ENCODE results near the gene MCF2. TPM values are rescaled to one million over a fixed set of nuclear protein-coding genes. Genes with fewer than 3 reads are reported as not detected.

Gene MCF2
- under 1 TPM in 1 of 4 donors, not detected in 3; 0.69 TPM for total RNA-seq

GRCh38 chrX:139708067-139708466 is at the start of gene MCF2:
TSS of gene MCF2 (minus strand) at chrX:139708167. CDS start at chrX:139651744, 56,423 bp downstream.
- Histone ChIP-seq H3K9me3 (no peaks in the 10 kb centered on the region), H3K27ac (no peak within 1 kb of the TSS), H3K4me3 (no peak within 1 kb of the TSS), H3K36me3 (no peaks in the 10 kb centered on the region), H3K27me3 (no peaks in the 10 kb centered on the region), H3K4me1 (no peaks in the 10 kb centered on the region)
- intact Hi-C loops (cut with DNase I; ENCODE audit: low total_unique reads), result no loop called here
- TF ChIP-seq POLR2A (IDR thresholded peaks at IDR 0.05) (no peak), CTCF (IDR thresholded peaks at IDR 0.05) (no peak)
- no peak for DNase-seq

GRCh38 chrX:139751053-139751452 is 43.1 kb upstream of the MCF2 start:
- no peaks in the 10 kb centered on the region for H3K9me3 ChIP-seq
- no peak overlapping the region for H3K27ac ChIP-seq
- no peaks in the 10 kb centered on the region for H3K4me1 ChIP-seq
- intact Hi-C loops (cut with DNase I; ENCODE audit: low total_unique reads), result no loop called here
- DNase-seq, result no peak
- H3K36me3 ChIP-seq, result no peaks in the 10 kb centered on the region
- TF ChIP-seq CTCF (IDR thresholded peaks at IDR 0.05), result no peak
- TF ChIP-seq POLR2A (IDR thresholded peaks at IDR 0.05), result no peak
- no peak overlapping the region for H3K4me3 ChIP-seq
- no peaks in the 10 kb centered on the region for H3K27me3 ChIP-seq

GRCh38 chrX:139750390-139750789 is 42.4 kb upstream of the MCF2 start:
- no peak overlapping the region for H3K27ac ChIP-seq
- no peaks in the 10 kb centered on the region for H3K36me3 ChIP-seq
- no peak for DNase-seq
- H3K4me1 ChIP-seq, result no peaks in the 10 kb centered on the region
- H3K4me3 ChIP-seq, result no peak overlapping the region
- H3K9me3 ChIP-seq, result no peaks in the 10 kb centered on the region
- no peak for TF ChIP-seq POLR2A (IDR thresholded peaks at IDR 0.05)
- no peak for TF ChIP-seq CTCF (IDR thresholded peaks at IDR 0.05)
- intact Hi-C loops (cut with DNase I; ENCODE audit: low total_unique reads), result no loop called here
- no peaks in the 10 kb centered on the region for H3K27me3 ChIP-seq

- intact Hi-C loops (cut with DNase I; ENCODE audit: low total_unique reads), result no loop called here
- Histone ChIP-seq H3K4me1 (no peaks in the 10 kb centered on the region), H3K36me3 (no peaks in the 10 kb centered on the region), H3K4me3 (no peak overlapping the region), H3K27me3 (no peaks in the 10 kb centered on the region), H3K27ac (no peak overlapping the region), H3K9me3 (no peaks in the 10 kb centered on the region)
- DNase-seq, result no peak
- no peak for TF ChIP-seq CTCF (IDR thresholded peaks at IDR 0.05)
- no peak for TF ChIP-seq POLR2A (IDR thresholded peaks at IDR 0.05)
Measured at GRCh38 chrX:139739138-139739537, 31.2 kb upstream of the MCF2 start.

GRCh38 chrX:139738581-139738980 is 30.6 kb upstream of the MCF2 start:
- DNase-seq, result no peak
- Histone ChIP-seq H3K36me3 (no peaks in the 10 kb centered on the region), H3K27ac (no peak overlapping the region), H3K4me3 (no peak overlapping the region), H3K4me1 (no peaks in the 10 kb centered on the region), H3K9me3 (no peaks in the 10 kb centered on the region), H3K27me3 (no peaks in the 10 kb centered on the region)
- TF ChIP-seq CTCF (IDR thresholded peaks at IDR 0.05) (no peak), POLR2A (IDR thresholded peaks at IDR 0.05) (no peak)
- intact Hi-C loops (cut with DNase I; ENCODE audit: low total_unique reads), result no loop called here

Measured in uterus (tissue), 4 donors.